Vagina (tissue), 2 donors: ENCODE results near the gene NPAS3.

Experiments used
- POLR2A ChIP-seq, 2 donors: fragments of 450-650 bp; IDR thresholded peaks; one replicate each; pipeline ENCODE4 v1.6.1; 2017; ENCODE audit warnings: antibody characterized with exemption in 2 of 2, mild to moderate bottlenecking in 2 of 2, moderate library complexity in 2 of 2
- POLR2AphosphoS5 ChIP-seq, 2 donors: sonication (generic); formaldehyde crosslinking; IDR thresholded peaks; one replicate each; pipeline ENCODE4 v1.9.0; 2017; ENCODE audit warnings: antibody characterized with exemption in 2 of 2, mild to moderate bottlenecking in 2 of 2, low read depth in 1 of 2; ENCODE audit not compliant: insufficient read depth in 1 of 2
- TF ChIP-seq, protein P1 (sequence below), 3 experiments: fragments of 450-650 bp in 2 of 3; fragments of 200-600 bp in 1 of 3; sonication (generic) in 1 of 3; IDR thresholded peaks; one replicate each; pipeline ENCODE4 v1.5.1; 2017 to 2019; ENCODE audit warnings: antibody characterized with exemption in 3 of 3, mild to moderate bottlenecking in 2 of 3, moderate library complexity in 2 of 3

DNA sequence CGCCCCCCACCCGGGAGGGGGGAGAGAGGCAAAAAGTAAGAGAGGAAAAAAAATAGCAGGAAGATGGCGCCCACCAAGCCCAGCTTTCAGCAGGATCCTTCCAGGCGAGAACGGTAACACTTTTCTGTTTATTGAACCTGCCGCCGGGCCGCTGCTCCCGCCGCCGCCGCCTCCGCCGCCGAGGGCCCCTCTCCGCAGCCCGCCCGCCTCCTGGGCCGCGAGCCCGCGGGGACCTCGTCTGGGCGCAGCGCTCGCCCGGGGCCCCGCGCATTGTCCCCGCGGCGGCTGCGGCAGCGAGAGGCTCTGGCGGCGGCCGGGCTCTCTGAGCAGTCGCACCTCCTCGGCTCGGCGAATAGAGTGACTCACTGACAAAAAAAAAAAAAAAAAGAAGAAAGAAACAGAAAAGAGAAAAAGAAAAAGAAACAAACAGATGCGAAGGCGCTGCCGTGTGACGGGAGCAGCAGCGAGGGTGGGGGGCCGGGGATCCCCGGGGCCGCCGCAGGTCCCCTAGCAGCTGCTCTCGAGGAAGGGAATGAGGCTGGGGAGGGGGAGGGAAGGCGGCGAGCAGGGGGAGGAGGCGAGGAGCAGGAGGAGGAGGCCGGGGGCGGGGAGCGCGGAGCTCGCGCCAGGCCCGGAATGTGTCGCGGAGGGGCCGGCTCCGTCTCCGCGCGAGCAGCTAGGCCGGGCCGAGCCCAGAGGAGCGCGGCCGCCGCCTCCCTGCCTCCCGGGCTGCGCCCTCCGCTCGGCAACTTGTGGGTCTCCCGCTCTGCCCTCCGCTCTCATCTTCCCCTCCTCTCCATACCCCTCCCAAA lies 781 bp downstream of the NPAS3 start:
- TF ChIP-seq, protein P1, sequence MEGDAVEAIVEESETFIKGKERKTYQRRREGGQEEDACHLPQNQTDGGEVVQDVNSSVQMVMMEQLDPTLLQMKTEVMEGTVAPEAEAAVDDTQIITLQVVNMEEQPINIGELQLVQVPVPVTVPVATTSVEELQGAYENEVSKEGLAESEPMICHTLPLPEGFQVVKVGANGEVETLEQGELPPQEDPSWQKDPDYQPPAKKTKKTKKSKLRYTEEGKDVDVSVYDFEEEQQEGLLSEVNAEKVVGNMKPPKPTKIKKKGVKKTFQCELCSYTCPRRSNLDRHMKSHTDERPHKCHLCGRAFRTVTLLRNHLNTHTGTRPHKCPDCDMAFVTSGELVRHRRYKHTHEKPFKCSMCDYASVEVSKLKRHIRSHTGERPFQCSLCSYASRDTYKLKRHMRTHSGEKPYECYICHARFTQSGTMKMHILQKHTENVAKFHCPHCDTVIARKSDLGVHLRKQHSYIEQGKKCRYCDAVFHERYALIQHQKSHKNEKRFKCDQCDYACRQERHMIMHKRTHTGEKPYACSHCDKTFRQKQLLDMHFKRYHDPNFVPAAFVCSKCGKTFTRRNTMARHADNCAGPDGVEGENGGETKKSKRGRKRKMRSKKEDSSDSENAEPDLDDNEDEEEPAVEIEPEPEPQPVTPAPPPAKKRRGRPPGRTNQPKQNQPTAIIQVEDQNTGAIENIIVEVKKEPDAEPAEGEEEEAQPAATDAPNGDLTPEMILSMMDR (IDR thresholded peaks at IDR 0.05), result no peak
- TF ChIP-seq POLR2A (IDR thresholded peaks at IDR 0.05), result no peak
- peak in 1 of 2 donors; percentile 37 for TF ChIP-seq POLR2AphosphoS5 (IDR thresholded peaks at IDR 0.05; ENCODE audit: insufficient read depth in 1 of 2, low read depth in 1 of 2)
